ENCODE results near the gene OR10H4. TPM values are rescaled to one million over a fixed set of nuclear protein-coding genes. Genes with fewer than 3 reads are reported as not detected.

The OR10H4 gene
- total and polyA plus RNA-seq, 9 of the 15 experiments (the other 6 are each of a cell fraction or from before 2014, with no cell fraction given), result not detected

GRCh38 chr19:15964231-15964630, 15.4 kb downstream of the OR10H4 start:
- ATAC-seq, result no peak
- intact Hi-C loops (cut with micrococcal nuclease), result no loop called here

More at GRCh38 chr19:15964231-15964630, 15.4 kb downstream of the OR10H4 start:
- no peak overlapping the region for H3K4me2 ChIP-seq (ENCODE audit: insufficient read depth, low read length)
- in situ Hi-C loops (cut with MboI), result no loop called here
- no peaks in the 10 kb centered on the region for H3K9me1 ChIP-seq (ENCODE audit: control insufficient read depth, insufficient read depth, low read length)
- POLR2A ChIA-PET, result no interaction called here
- TF ChIP-seq SLC30A9 (CRISPR knock-in tag; IDR thresholded peaks at IDR 0.05) (no peak), SOX6 (IDR thresholded peaks at IDR 0.05) (no peak), ZNF124 (CRISPR knock-in tag; IDR thresholded peaks at IDR 0.05) (no peak), THRA (IDR thresholded peaks at IDR 0.05) (no peak), SIN3B (IDR thresholded peaks at IDR 0.05; ENCODE audit: low read depth) (no peak), ATF6 (CRISPR knock-in tag; IDR thresholded peaks at IDR 0.05) (no peak), SNIP1 (IDR thresholded peaks at IDR 0.05; ENCODE audit: low read depth) (no peak), RERE (CRISPR knock-in tag; IDR thresholded peaks at IDR 0.05; ENCODE audit: borderline replicate concordance) (no peak), RNF2 (IDR thresholded peaks at IDR 0.05) (no peak), DIDO1 (tag; IDR thresholded peaks at IDR 0.05; ENCODE audit: low read depth) (no peak), CREM (IDR thresholded peaks at IDR 0.05; ENCODE audit: low read depth) (no peak), E2F8 (IDR thresholded peaks at IDR 0.05; ENCODE audit: low read depth, partially characterized antibody) (no peak)
- no peaks in the 10 kb centered on the region for H3K79me2 ChIP-seq (ENCODE audit: control insufficient read depth, insufficient read depth, low read length)
- CTCF ChIA-PET (ENCODE audit: low intra/inter-chr PET ratio), result no interaction called here
- no peak overlapping the region for H3K4me3 ChIP-seq
- no peak overlapping the region for H3K27ac ChIP-seq (ENCODE audit: extremely low read depth, low read depth, low read length)
- no TSS peak for BruUV-seq (replicated peaks)
- H4K20me1 ChIP-seq (replicated peaks; ENCODE audit: control insufficient read depth, insufficient read depth, low read length), result no peaks in the 10 kb centered on the region; the same call in 1 of the 2 replicates
- no peaks in the 10 kb centered on the region for H3K36me3 ChIP-seq (ENCODE audit: control insufficient read depth, insufficient read depth, low read length)
- H3K9me3 ChIP-seq (replicated peaks; ENCODE audit: control insufficient read depth, insufficient read depth, low read depth, low read length), result no peaks in the 10 kb centered on the region
- H2AFZ ChIP-seq (ENCODE audit: low read depth, low read length), result no peak overlapping the region
- FAIRE-seq (no peak), DNase-seq (ENCODE audit: extremely low read depth in 1 of 4, low spot score in 3 of 4) (no peak)
- WGBS (ENCODE audit: insufficient coverage, low coverage, missing lambda C conversion rate), result 0% methylated on average over 2 of the region's 2 CpGs
- no peaks in the 10 kb centered on the region for H3K27me3 ChIP-seq (ENCODE audit: control insufficient read depth in 2 of 2, insufficient read depth in 2 of 2, low read length in 2 of 2)
- no peaks in the 10 kb centered on the region for H3K4me1 ChIP-seq (replicated peaks in 1 of 2; ENCODE audit: control insufficient read depth in 2 of 2, insufficient read depth in 2 of 2, low read length in 2 of 2)
- H3K9ac ChIP-seq (ENCODE audit: insufficient read depth in 1 of 2, low read depth in 2 of 2, low read length in 2 of 2), result no peak overlapping the region

All from K562 (cell line).